GM12878 (cell line): ENCODE data around the gene ZDHHC3. TPM values are rescaled to one million over a fixed set of nuclear protein-coding genes. Genes with fewer than 3 reads are reported as not detected.

ENCODE experiments used
- ATAC-seq: fragments of 200-7000 bp; cut with Tn5 transposase; 3 replicates; pipeline ENCODE4 v1.9.1; 2020; ENCODE audit warnings: mild to moderate bottlenecking, moderate library complexity
- BruUV-seq: library from RNA; stranded (reverse); fragments of 400-500 nt; replicated peaks from 2 replicates; lab custom pipeline; 2021; lab: Mats Ljungman, UMichigan
- CTCF ChIA-PET: fragments of 300-600 bp; sonication (Branson Sonifier 250); formaldehyde crosslinking; extraction: SDS; loops from one replicate; lab custom pipeline; 2021; ENCODE audit warnings: inconsistent platforms; lab: Yijun Ruan, JAX
- POLR2A ChIA-PET: fragments of 350-600 bp; formaldehyde crosslinking; extraction: SDS; loops from one replicate; lab custom pipeline; 2021; ENCODE audit warnings: inconsistent platforms; lab: Charles Lee
- RAD21 ChIA-PET: fragments of 300-600 bp; sonication (Branson Sonifier 250); formaldehyde crosslinking; loops from one replicate; lab custom pipeline; 2023; ENCODE audit warnings: antibody characterized with exemption; ENCODE audit not compliant: unreplicated experiment; lab: Charles Lee
- SMC1A ChIA-PET: fragments of 300-600 bp; sonication (Branson Sonifier 250); formaldehyde crosslinking; loops from one replicate; lab custom pipeline; 2023; ENCODE audit not compliant: unreplicated experiment, uncharacterized antibody; lab: Charles Lee
- DNase-seq: peaks from one replicate; pipeline ENCODE4 v3.0.0-alpha.2; 2011; ENCODE audit warnings: low read depth, low spot score
- FAIRE-seq: peaks from 3 replicates; lab custom pipeline; 2011; peaks lifted over from hg19 to GRCh38; lab: Jason Lieb, UNC
- H2AFZ ChIP-seq: 2 replicates; pipeline ENCODE4 v1.6.0; 2011; ENCODE audit warnings: low read depth, low read length, control low read depth; ENCODE audit not compliant: control insufficient read depth
- H3K27ac ChIP-seq: 2 replicates; pipeline ENCODE4 v1.5.1; 2011; ENCODE audit warnings: control low read depth; ENCODE audit not compliant: control insufficient read depth, insufficient read depth
- H3K27me3 ChIP-seq, 2 experiments: replicated peaks in 1 of 2; 2 replicates each; pipeline versions ENCODE4 v1.6.0 to v1.6.1; 2011; ENCODE audit warnings: low read length in 1 of 2; ENCODE audit not compliant: control insufficient read depth in 2 of 2, insufficient read depth in 2 of 2
- H3K36me3 ChIP-seq, 2 experiments: 2 replicates each; pipeline ENCODE4 v1.5.1; 2011; ENCODE audit warnings: low read length in 1 of 2; ENCODE audit not compliant: control insufficient read depth in 2 of 2, insufficient read depth in 2 of 2
- H3K4me1 ChIP-seq: 2 replicates; pipeline ENCODE4 v1.6.1; 2011; ENCODE audit warnings: mild to moderate bottlenecking, low read length, moderate library complexity, mixed read lengths; ENCODE audit not compliant: control insufficient read depth, insufficient read depth
- H3K4me2 ChIP-seq: 2 replicates; pipeline ENCODE4 v1.6.0; 2011; ENCODE audit warnings: control low read depth; ENCODE audit not compliant: control insufficient read depth, insufficient read depth
- H3K4me3 ChIP-seq: fragments of 200-600 bp; sonication (generic); 2 replicates; pipeline ENCODE4 v1.5.1; 2016
- H3K79me2 ChIP-seq: 2 replicates; pipeline ENCODE4 v1.6.0; 2011; ENCODE audit warnings: low read length; ENCODE audit not compliant: control insufficient read depth, insufficient read depth
- H3K9ac ChIP-seq: 2 replicates; pipeline ENCODE4 v1.8.0; 2011; ENCODE audit warnings: low read length, control low read depth, mixed read lengths; ENCODE audit not compliant: control insufficient read depth, insufficient read depth
- H3K9me3 ChIP-seq: replicated peaks from 3 replicates; pipeline ENCODE4 v1.5.1; 2011; ENCODE audit warnings: mild to moderate bottlenecking, low read length; ENCODE audit not compliant: control insufficient read depth, insufficient read depth
- H4K20me1 ChIP-seq: 2 replicates; pipeline ENCODE4 v1.6.0; 2011; ENCODE audit not compliant: control insufficient read depth, insufficient read depth
- CREM ChIP-seq: IDR thresholded peaks from 2 replicates; pipeline ENCODE4 v1.6.1; 2014; ENCODE audit warnings: antibody characterized with exemption, low read depth
- MTA3 ChIP-seq: IDR thresholded peaks from 2 replicates; pipeline ENCODE4 v1.6.1; 2012; ENCODE audit warnings: low read length, inconsistent platforms, borderline replicate concordance
- PAX5 ChIP-seq: IDR thresholded peaks from 2 replicates; pipeline ENCODE4 v1.6.1; 2011; ENCODE audit warnings: low read depth, low read length, borderline replicate concordance
- ZBED1 ChIP-seq: IDR thresholded peaks from 2 replicates; pipeline ENCODE4 v1.6.1; 2016; ENCODE audit warnings: borderline replicate concordance
- WGBS: methylation state at CpG from one replicate; pipeline ENCODE4 v1.1.6; 2016; ENCODE audit warnings: low lambda C conversion rate; ENCODE audit not compliant: insufficient replicate concordance, insufficient coverage; ENCODE audit errors: missing lambda C conversion rate; 5-methylcytosine and 5-hydroxymethylcytosine counted together
- in situ Hi-C: fragments of 300-500 bp; cut with MboI; formaldehyde crosslinking; loops from 9 replicates; pipeline ENCODE4 v1.14.3; 2018; ENCODE audit warnings: mixed read lengths
- intact Hi-C: fragments of 100-400 bp; cut with micrococcal nuclease; formaldehyde crosslinking; loops from one replicate; pipeline ENCODE4 v1.14.2; 2022; ENCODE audit not compliant: unreplicated experiment
- polyA plus RNA-seq, 11 experiments: library from polyadenylated mRNA; depleted of rRNA in 4 of 11; unstranded in 6 of 11; stranded (reverse) in 5 of 11; fragments of >200 nt; fragmentation: Nextera tagmentation in 4 of 11; fragmentation: Illumina TruSeq in 1 of 11; extraction: Ambion mirVana in 4 of 11; extraction: Trizol in 1 of 11; gene quantifications; 1 replicate in 1 of 11; 2 replicates in 10 of 11; pipeline versions ENCODE4 v1.2.1 to v1.2.3, GENCODE V29; 2011 to 2016; ENCODE audit warnings: inconsistent platforms in 2 of 11, missing spikeins in 2 of 11, low read depth in 1 of 11
- total RNA-seq, 4 experiments: library from RNA; depleted of rRNA in 3 of 4; stranded (reverse); fragments of >200 nt in 3 of 4; fragmentation: Illumina TruSeq in 1 of 4; extraction: Trizol in 1 of 4; gene quantifications; 2 replicates each; pipeline versions ENCODE4 v1.2.1 to v1.2.3, GENCODE V29; 2013 to 2021
- TF ChIP-seq, protein P1 (sequence below): fragments of 150-350 bp; IDR thresholded peaks from 2 replicates; pipeline ENCODE4 v1.6.1; 2016; ENCODE audit warnings: low read depth, low read length
- TF ChIP-seq, protein P2 (sequence below): IDR thresholded peaks from 2 replicates; pipeline ENCODE4 v1.6.1; 2011; ENCODE audit warnings: mild to moderate bottlenecking, low read depth, low read length, moderate library complexity; ENCODE audit not compliant: insufficient replicate concordance
- TF ChIP-seq, protein P3 (sequence below): fragments of 450-650 bp; IDR thresholded peaks from 2 replicates; pipeline ENCODE4 v1.6.1; 2016; ENCODE audit warnings: mild to moderate bottlenecking

ZDHHC3 gene
- total and polyA plus RNA-seq, 10 of the 15 experiments (the other 5 are each of a cell fraction or from before 2014, with no cell fraction given) = 6.8 to 79.1 (median 40.8) TPM

DNA sequence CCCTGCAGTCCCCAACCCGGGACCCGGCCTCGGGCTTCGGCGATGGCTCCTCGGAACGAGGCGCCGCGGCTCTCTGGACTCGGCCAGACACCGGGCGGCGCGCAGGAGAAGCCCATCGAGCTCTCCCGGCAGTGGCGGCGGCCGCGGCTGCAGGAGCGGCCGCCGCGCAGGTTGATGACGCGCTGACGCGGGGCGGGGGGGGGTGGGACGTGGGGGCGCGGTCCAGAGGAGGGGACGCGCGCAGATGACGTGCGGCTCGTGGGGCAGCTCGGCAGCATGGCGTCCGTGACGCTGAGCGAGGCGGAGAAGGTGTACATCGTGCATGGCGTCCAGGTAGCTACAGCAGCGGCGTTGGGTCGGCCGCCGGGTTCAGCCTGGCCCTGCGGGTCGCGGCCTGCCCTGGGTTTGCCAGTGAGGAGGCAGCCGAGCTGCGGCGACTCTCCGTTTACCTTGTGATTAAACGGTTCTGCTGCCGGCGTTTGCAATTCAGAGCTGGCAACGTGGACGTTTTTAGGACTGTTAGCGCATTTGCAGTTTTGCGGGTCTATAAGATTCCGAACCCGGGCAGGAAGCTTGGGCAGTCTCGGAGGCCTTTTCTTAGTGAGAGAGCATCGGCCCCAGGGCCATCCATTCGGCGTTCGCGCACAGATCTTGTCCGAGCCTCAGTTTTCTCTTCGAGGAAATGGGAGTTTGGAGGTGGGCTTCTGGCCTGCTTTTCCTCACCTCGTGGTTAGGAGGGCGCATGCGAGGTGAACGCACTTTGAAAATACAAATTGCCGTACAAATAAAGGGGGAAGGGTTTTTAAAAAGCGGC lies at the start of gene ZDHHC3, which contains the start of gene EXOSC7 (continued):
- TF ChIP-seq, protein P1, sequence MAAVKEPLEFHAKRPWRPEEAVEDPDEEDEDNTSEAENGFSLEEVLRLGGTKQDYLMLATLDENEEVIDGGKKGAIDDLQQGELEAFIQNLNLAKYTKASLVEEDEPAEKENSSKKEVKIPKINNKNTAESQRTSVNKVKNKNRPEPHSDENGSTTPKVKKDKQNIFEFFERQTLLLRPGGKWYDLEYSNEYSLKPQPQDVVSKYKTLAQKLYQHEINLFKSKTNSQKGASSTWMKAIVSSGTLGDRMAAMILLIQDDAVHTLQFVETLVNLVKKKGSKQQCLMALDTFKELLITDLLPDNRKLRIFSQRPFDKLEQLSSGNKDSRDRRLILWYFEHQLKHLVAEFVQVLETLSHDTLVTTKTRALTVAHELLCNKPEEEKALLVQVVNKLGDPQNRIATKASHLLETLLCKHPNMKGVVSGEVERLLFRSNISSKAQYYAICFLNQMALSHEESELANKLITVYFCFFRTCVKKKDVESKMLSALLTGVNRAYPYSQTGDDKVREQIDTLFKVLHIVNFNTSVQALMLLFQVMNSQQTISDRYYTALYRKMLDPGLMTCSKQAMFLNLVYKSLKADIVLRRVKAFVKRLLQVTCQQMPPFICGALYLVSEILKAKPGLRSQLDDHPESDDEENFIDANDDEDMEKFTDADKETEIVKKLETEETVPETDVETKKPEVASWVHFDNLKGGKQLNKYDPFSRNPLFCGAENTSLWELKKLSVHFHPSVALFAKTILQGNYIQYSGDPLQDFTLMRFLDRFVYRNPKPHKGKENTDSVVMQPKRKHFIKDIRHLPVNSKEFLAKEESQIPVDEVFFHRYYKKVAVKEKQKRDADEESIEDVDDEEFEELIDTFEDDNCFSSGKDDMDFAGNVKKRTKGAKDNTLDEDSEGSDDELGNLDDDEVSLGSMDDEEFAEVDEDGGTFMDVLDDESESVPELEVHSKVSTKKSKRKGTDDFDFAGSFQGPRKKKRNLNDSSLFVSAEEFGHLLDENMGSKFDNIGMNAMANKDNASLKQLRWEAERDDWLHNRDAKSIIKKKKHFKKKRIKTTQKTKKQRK = no peak

- no peak for DNase-seq
Observed at GRCh38 chr3:45024542-45025255, 48.7 kb upstream of the ZDHHC3 start.

More at GRCh38 chr3:45024542-45025255, 48.7 kb upstream of the ZDHHC3 start:
- no peak overlapping the region for H2AFZ ChIP-seq
- ChIA-PET SMC1A (interaction anchor here (0.7 kb wide), 1 partner anchor 1070 kb away, joined by 3 read pairs; no protein-coding TSS in a partner anchor), POLR2A (no interaction called here), RAD21 (no interaction called here)
- H3K27me3 ChIP-seq = no peaks in the 10 kb centered on the region
- ATAC-seq = no peak
- WGBS = 56% methylated on average over 6 of the region's 6 CpGs
- H3K9me3 ChIP-seq = no peaks in the 10 kb centered on the region
- intact Hi-C loops = no loop called here
- H4K20me1 ChIP-seq = no peaks in the 10 kb centered on the region
- no peak for FAIRE-seq
- in situ Hi-C loops = no loop called here
- no peak overlapping the region for H3K9ac ChIP-seq
- no peak overlapping the region for H3K4me3 ChIP-seq
- no TSS peak for BruUV-seq
- H3K79me2 ChIP-seq = no peaks in the 10 kb centered on the region
- TF ChIP-seq, protein P2, sequence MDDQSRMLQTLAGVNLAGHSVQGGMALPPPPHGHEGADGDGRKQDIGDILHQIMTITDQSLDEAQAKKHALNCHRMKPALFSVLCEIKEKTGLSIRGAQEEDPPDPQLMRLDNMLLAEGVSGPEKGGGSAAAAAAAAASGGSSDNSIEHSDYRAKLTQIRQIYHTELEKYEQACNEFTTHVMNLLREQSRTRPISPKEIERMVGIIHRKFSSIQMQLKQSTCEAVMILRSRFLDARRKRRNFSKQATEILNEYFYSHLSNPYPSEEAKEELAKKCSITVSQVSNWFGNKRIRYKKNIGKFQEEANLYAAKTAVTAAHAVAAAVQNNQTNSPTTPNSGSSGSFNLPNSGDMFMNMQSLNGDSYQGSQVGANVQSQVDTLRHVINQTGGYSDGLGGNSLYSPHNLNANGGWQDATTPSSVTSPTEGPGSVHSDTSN = no peak
- TF ChIP-seq, protein P3, sequence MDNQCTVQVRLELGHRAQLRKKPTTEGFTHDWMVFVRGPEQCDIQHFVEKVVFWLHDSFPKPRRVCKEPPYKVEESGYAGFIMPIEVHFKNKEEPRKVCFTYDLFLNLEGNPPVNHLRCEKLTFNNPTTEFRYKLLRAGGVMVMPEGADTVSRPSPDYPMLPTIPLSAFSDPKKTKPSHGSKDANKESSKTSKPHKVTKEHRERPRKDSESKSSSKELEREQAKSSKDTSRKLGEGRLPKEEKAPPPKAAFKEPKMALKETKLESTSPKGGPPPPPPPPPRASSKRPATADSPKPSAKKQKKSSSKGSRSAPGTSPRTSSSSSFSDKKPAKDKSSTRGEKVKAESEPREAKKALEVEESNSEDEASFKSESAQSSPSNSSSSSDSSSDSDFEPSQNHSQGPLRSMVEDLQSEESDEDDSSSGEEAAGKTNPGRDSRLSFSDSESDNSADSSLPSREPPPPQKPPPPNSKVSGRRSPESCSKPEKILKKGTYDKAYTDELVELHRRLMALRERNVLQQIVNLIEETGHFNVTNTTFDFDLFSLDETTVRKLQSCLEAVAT = no peak
- no peak for TF ChIP-seq PAX5
- no peak for TF ChIP-seq CREM
- TF ChIP-seq ZBED1 = no peak
- TF ChIP-seq MTA3 = no peak
- TF ChIP-seq, all 136 proteins: peak for 0
- Histone ChIP-seq H3K4me1 (no peaks in the 10 kb centered on the region), H3K4me2 (no peak overlapping the region), H3K27ac (no peak overlapping the region), H3K36me3 (no peaks in the 10 kb centered on the region)
- CTCF ChIA-PET = no interaction called here
